ENCODE data around the gene ARL13B. TPM values are rescaled to one million over a fixed set of nuclear protein-coding genes. Genes with fewer than 3 reads are reported as not detected.

The ARL13B gene
- total and polyA plus RNA-seq, 2 of the 13 experiments (the other 11 are each of a cell fraction or from before 2014, with no cell fraction given) = 2.2 to 9.6 TPM

DNA sequence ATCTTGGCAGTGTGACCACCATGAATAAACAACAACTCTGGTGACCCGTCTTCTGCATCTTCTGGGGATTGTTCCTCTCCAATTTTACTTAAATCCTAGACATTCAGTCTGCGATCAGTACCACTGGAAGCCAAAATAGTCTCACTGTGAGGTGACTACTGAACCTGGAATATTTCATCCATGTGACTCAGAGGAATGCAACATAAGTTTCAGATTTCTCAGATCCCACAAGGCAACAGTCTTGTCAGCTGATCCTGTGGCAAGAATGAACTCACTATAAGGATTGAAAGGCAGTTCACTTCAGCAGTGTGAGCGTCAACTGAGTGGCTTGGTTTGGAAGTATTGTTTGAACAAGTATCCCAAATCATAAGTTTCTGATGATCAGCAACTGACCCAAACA is 96.1 kb downstream of the ARL13B start:
- intact Hi-C loops (cut with micrococcal nuclease; ENCODE audit: unreplicated experiment) = no loop called here
- Histone ChIP-seq H3K4me1 (ENCODE audit: insufficient read depth, low read length) (peaks cover 15% of the 10 kb centered on the region), H3K4me2 (ENCODE audit: low read depth, low read length) (no peak overlapping the region), H2AFZ (ENCODE audit: low read length) (no peak overlapping the region), H4K20me1 (ENCODE audit: insufficient read depth, low read length) (no peaks in the 10 kb centered on the region), H3K79me2 (ENCODE audit: insufficient read depth, low read length) (no peaks in the 10 kb centered on the region), H3K36me3 (replicated peaks in 1 of 2; ENCODE audit: control insufficient read depth in 1 of 2, insufficient read depth in 2 of 2, low read length in 2 of 2) (peaks cover 0 to 6% of the 10 kb centered on the region in 2 experiments; a peak in 1 of 5 replicates), H3K9ac (ENCODE audit: insufficient read depth, low read depth, low read length) (no peak overlapping the region), H3K27me3 (ENCODE audit: control insufficient read depth in 1 of 2, insufficient read depth in 2 of 2, low read length in 2 of 2) (no peaks in the 10 kb centered on the region), H3K4me3 (replicated peaks in 1 of 3; ENCODE audit: insufficient read depth in 1 of 3, low read depth in 2 of 3, low read length in 3 of 3) (no peak overlapping the region), H3K27ac (ENCODE audit: extremely low read length, insufficient read depth, low read length) (no peak overlapping the region), H3K9me3 (ENCODE audit: low read length) (no peaks in the 10 kb centered on the region)
- no peak for ATAC-seq
- WGBS (ENCODE audit: low lambda C conversion rate) = 100% methylated on average over 3 of the region's 3 CpGs
- no peak for FAIRE-seq
- no TSS peak for BruUV-seq (replicated peaks)
- ChIA-PET POLR2A (no interaction called here), CTCF (ENCODE audit: low intra/inter-chr PET ratio, low total read pairs) (no interaction called here)
- in situ Hi-C loops (cut with HindIII; ENCODE audit: extremely low pct_ligation_motif_present, low pct_unique_long_range_greater_than_20kb) = no loop called here
- TF ChIP-seq REL (CRISPR knock-in tag; conservative IDR thresholded peaks at IDR 0.05) (no peak), ZNF839 (CRISPR knock-in tag; IDR thresholded peaks at IDR 0.05; ENCODE audit: borderline replicate concordance) (no peak), TCF7 (IDR thresholded peaks at IDR 0.05; ENCODE audit: low read depth) (no peak), PRPF4 (IDR thresholded peaks at IDR 0.05; ENCODE audit: low read depth, low read length, poor library complexity, severe bottlenecking) (no peak), HHEX (CRISPR knock-in tag; IDR thresholded peaks at IDR 0.05) (no peak), SMARCE1 (IDR thresholded peaks at IDR 0.05; ENCODE audit: borderline replicate concordance) (no peak), TOPORS (CRISPR knock-in tag; IDR thresholded peaks at IDR 0.05) (no peak), POLR2G (IDR thresholded peaks at IDR 0.05; ENCODE audit: low read depth, low read length) (no peak), CAMTA2 (CRISPR knock-in tag; IDR thresholded peaks at IDR 0.05; ENCODE audit: borderline replicate concordance) (no peak), ZC3H4 (CRISPR knock-in tag; IDR thresholded peaks at IDR 0.05; ENCODE audit: borderline replicate concordance) (no peak), PHF21A (CRISPR knock-in tag; IDR thresholded peaks at IDR 0.05) (no peak), PTBP1 (IDR thresholded peaks at IDR 0.05; ENCODE audit: low read depth, low read length, poor library complexity, severe bottlenecking) (no peak), FOXP1 (IDR thresholded peaks at IDR 0.05) (no peak), FOXP1 (CRISPR knock-in tag; IDR thresholded peaks at IDR 0.05) (no peak), ZNF136 (CRISPR knock-in tag; IDR thresholded peaks at IDR 0.05; ENCODE audit: low read depth) (no peak), ZNF430 (CRISPR knock-in tag; IDR thresholded peaks at IDR 0.05) (no peak)
- TF ChIP-seq, protein P1, sequence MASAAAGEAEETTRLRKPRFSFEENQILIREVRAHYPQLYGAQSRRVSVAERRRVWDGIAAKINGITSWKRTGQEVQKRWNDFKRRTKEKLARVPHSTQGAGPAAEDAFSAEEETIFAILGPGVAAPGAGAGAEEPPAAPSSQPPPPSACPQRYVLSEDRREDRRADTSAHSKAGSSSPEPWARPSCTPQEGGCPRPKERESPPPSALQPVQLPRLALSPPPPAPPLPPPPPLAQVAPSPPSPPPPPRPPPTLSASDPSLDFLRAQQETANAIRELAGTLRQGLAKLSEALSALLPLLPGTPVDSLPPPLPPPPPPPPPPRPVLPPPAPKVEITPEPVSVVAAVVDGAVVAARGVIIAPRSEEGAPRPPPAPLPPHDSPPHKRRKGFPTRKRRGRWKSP (CRISPR knock-in tag; IDR thresholded peaks at IDR 0.05) = no peak
- TF ChIP-seq, protein P2, sequence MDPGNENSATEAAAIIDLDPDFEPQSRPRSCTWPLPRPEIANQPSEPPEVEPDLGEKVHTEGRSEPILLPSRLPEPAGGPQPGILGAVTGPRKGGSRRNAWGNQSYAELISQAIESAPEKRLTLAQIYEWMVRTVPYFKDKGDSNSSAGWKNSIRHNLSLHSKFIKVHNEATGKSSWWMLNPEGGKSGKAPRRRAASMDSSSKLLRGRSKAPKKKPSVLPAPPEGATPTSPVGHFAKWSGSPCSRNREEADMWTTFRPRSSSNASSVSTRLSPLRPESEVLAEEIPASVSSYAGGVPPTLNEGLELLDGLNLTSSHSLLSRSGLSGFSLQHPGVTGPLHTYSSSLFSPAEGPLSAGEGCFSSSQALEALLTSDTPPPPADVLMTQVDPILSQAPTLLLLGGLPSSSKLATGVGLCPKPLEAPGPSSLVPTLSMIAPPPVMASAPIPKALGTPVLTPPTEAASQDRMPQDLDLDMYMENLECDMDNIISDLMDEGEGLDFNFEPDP (CRISPR knock-in tag; conservative IDR thresholded peaks at IDR 0.05) = no peak
- TF ChIP-seq, protein P3, sequence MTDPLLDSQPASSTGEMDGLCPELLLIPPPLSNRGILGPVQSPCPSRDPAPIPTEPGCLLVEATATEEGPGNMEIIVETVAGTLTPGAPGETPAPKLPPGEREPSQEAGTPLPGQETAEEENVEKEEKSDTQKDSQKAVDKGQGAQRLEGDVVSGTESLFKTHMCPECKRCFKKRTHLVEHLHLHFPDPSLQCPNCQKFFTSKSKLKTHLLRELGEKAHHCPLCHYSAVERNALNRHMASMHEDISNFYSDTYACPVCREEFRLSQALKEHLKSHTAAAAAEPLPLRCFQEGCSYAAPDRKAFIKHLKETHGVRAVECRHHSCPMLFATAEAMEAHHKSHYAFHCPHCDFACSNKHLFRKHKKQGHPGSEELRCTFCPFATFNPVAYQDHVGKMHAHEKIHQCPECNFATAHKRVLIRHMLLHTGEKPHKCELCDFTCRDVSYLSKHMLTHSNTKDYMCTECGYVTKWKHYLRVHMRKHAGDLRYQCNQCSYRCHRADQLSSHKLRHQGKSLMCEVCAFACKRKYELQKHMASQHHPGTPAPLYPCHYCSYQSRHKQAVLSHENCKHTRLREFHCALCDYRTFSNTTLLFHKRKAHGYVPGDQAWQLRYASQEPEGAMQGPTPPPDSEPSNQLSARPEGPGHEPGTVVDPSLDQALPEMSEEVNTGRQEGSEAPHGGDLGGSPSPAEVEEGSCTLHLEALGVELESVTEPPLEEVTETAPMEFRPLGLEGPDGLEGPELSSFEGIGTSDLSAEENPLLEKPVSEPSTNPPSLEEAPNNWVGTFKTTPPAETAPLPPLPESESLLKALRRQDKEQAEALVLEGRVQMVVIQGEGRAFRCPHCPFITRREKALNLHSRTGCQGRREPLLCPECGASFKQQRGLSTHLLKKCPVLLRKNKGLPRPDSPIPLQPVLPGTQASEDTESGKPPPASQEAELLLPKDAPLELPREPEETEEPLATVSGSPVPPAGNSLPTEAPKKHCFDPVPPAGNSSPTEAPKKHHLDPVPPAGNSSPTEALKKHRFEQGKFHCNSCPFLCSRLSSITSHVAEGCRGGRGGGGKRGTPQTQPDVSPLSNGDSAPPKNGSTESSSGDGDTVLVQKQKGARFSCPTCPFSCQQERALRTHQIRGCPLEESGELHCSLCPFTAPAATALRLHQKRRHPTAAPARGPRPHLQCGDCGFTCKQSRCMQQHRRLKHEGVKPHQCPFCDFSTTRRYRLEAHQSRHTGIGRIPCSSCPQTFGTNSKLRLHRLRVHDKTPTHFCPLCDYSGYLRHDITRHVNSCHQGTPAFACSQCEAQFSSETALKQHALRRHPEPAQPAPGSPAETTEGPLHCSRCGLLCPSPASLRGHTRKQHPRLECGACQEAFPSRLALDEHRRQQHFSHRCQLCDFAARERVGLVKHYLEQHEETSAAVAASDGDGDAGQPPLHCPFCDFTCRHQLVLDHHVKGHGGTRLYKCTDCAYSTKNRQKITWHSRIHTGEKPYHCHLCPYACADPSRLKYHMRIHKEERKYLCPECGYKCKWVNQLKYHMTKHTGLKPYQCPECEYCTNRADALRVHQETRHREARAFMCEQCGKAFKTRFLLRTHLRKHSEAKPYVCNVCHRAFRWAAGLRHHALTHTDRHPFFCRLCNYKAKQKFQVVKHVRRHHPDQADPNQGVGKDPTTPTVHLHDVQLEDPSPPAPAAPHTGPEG (CRISPR knock-in tag; IDR thresholded peaks at IDR 0.05) = no peak
- DNase-seq (ENCODE audit: low spot score) = no peak
